ENCODE results near the gene ALOX12. TPM values are rescaled to one million over a fixed set of nuclear protein-coding genes. Genes with fewer than 3 reads are reported as not detected.

Gene ALOX12
- total and polyA plus RNA-seq, 5 donors from 2014 or later = 0.18 to 2.7 (median 0.21) TPM

GRCh38 chr17:6994666-6995256, 1.1 kb upstream of the ALOX12 start:
- Histone ChIP-seq H3K36me3 (ENCODE audit: control insufficient read depth, insufficient read depth, low read length) (peaks cover 24% of the 10 kb centered on the region), H3K9me3 (ENCODE audit: control insufficient read depth in 2 of 2, low read length in 2 of 2) (no peaks in the 10 kb centered on the region), H3K27me3 (ENCODE audit: control insufficient read depth, insufficient read depth, low read length) (no peaks in the 10 kb centered on the region), H3K4me3 (ENCODE audit: low read depth, low read length) (no peak overlapping the region), H3K4me1 (ENCODE audit: control insufficient read depth, insufficient read depth, low read length, poor library complexity, severe bottlenecking) (no peaks in the 10 kb centered on the region), H3K27ac (ENCODE audit: insufficient read depth, low read length, poor library complexity, severe bottlenecking) (no peak overlapping the region)
- Mint-ChIP-seq H3K4me3 (no peak overlapping the region), H3K27ac (peak overlapping the region in 1 of 3 donors; percentile 13), H3K36me3 (peaks cover 18% of the 10 kb centered on the region), H3K9me3 (peaks cover 0 to 1% (median 0%) of the 10 kb centered on the region in 7 donors), H3K4me1 (peaks cover 0 to 9% (median 4%) of the 10 kb centered on the region in 4 donors), H3K27me3 (no peaks in the 10 kb centered on the region)
- no peak for ATAC-seq (ENCODE audit: low read depth in 2 of 2)
- no peak for DNase-seq

- no peaks in the 10 kb centered on the region for H3K27me3 ChIP-seq (ENCODE audit: control insufficient read depth, insufficient read depth, low read length)
- Mint-ChIP-seq H3K4me3 (no peak overlapping the region), H3K27ac (no peak overlapping the region), H3K4me1 (peaks cover 0 to 11% (median 7%) of the 10 kb centered on the region in 4 donors), H3K27me3 (no peaks in the 10 kb centered on the region), H3K9me3 (peaks cover 0 to 1% (median 0%) of the 10 kb centered on the region in 7 donors), H3K36me3 (peaks cover 24% of the 10 kb centered on the region)
- H3K4me3 ChIP-seq (ENCODE audit: low read depth, low read length) = no peak overlapping the region
- no peak for DNase-seq
- H3K9me3 ChIP-seq (ENCODE audit: control insufficient read depth in 2 of 2, low read length in 2 of 2) = no peaks in the 10 kb centered on the region
- no peak overlapping the region for H3K27ac ChIP-seq (ENCODE audit: insufficient read depth, low read length, poor library complexity, severe bottlenecking)
- H3K4me1 ChIP-seq (ENCODE audit: control insufficient read depth, insufficient read depth, low read length, poor library complexity, severe bottlenecking) = no peaks in the 10 kb centered on the region
- peaks cover 32% of the 10 kb centered on the region for H3K36me3 ChIP-seq (ENCODE audit: control insufficient read depth, insufficient read depth, low read length)
- ATAC-seq (ENCODE audit: low read depth in 2 of 2) = no peak
Measured at GRCh38 chr17:6996256-6997011, 585 bp downstream of the ALOX12 start.

- Mint-ChIP-seq H3K4me3 (no peak overlapping the region), H3K27me3 (no peaks in the 10 kb centered on the region), H3K9me3 (peaks cover 0 to 1% (median 0%) of the 10 kb centered on the region in 7 donors), H3K4me1 (peaks cover 3 to 14% (median 9%) of the 10 kb centered on the region in 4 donors), H3K27ac (peak overlapping the region in 1 of 3 donors; percentile 70), H3K36me3 (peaks cover 29% of the 10 kb centered on the region)
- ATAC-seq (ENCODE audit: low read depth in 2 of 2) (no peak), DNase-seq (no peak)
- no peak overlapping the region for H3K4me3 ChIP-seq (ENCODE audit: low read depth, low read length)
- H3K4me1 ChIP-seq (ENCODE audit: control insufficient read depth, insufficient read depth, low read length, poor library complexity, severe bottlenecking) = no peaks in the 10 kb centered on the region
- no peaks in the 10 kb centered on the region for H3K9me3 ChIP-seq (ENCODE audit: control insufficient read depth in 2 of 2, low read length in 2 of 2)
- no peaks in the 10 kb centered on the region for H3K27me3 ChIP-seq (ENCODE audit: control insufficient read depth, insufficient read depth, low read length)
- H3K36me3 ChIP-seq (ENCODE audit: control insufficient read depth, insufficient read depth, low read length) = peaks cover 39% of the 10 kb centered on the region
- no peak overlapping the region for H3K27ac ChIP-seq (ENCODE audit: insufficient read depth, low read length, poor library complexity, severe bottlenecking)
Measured at GRCh38 chr17:6997171-6997570, 1.3 kb downstream of the ALOX12 start.

GRCh38 chr17:6998855-6999508, 3.1 kb downstream of the ALOX12 start:
- Histone ChIP-seq H3K4me3 (ENCODE audit: low read depth, low read length) (no peak overlapping the region), H3K27me3 (ENCODE audit: control insufficient read depth, insufficient read depth, low read length) (no peaks in the 10 kb centered on the region), H3K36me3 (ENCODE audit: control insufficient read depth, insufficient read depth, low read length) (peaks cover 55% of the 10 kb centered on the region), H3K27ac (ENCODE audit: insufficient read depth, low read length, poor library complexity, severe bottlenecking) (no peak overlapping the region), H3K4me1 (ENCODE audit: control insufficient read depth, insufficient read depth, low read length, poor library complexity, severe bottlenecking) (no peaks in the 10 kb centered on the region), H3K9me3 (ENCODE audit: control insufficient read depth in 2 of 2, low read length in 2 of 2) (no peaks in the 10 kb centered on the region)
- Mint-ChIP-seq H3K36me3 (peaks cover 35% of the 10 kb centered on the region), H3K27me3 (no peaks in the 10 kb centered on the region), H3K4me1 (peaks cover 6 to 17% (median 11%) of the 10 kb centered on the region in 4 donors), H3K27ac (peak overlapping the region in 1 of 3 donors; percentile 20), H3K4me3 (no peak overlapping the region), H3K9me3 (peaks cover 0 to 1% (median 0%) of the 10 kb centered on the region in 7 donors)
- ATAC-seq (ENCODE audit: low read depth in 2 of 2) = no peak
- DNase-seq = no peak

GRCh38 chr17:7001318-7001961, 5.6 kb downstream of the ALOX12 start:
- peaks cover 55% of the 10 kb centered on the region for H3K36me3 ChIP-seq (ENCODE audit: control insufficient read depth, insufficient read depth, low read length)
- H3K27ac Mint-ChIP-seq = peak overlapping the region in 2 of 3 donors; percentile 77 to 86

DNA sequence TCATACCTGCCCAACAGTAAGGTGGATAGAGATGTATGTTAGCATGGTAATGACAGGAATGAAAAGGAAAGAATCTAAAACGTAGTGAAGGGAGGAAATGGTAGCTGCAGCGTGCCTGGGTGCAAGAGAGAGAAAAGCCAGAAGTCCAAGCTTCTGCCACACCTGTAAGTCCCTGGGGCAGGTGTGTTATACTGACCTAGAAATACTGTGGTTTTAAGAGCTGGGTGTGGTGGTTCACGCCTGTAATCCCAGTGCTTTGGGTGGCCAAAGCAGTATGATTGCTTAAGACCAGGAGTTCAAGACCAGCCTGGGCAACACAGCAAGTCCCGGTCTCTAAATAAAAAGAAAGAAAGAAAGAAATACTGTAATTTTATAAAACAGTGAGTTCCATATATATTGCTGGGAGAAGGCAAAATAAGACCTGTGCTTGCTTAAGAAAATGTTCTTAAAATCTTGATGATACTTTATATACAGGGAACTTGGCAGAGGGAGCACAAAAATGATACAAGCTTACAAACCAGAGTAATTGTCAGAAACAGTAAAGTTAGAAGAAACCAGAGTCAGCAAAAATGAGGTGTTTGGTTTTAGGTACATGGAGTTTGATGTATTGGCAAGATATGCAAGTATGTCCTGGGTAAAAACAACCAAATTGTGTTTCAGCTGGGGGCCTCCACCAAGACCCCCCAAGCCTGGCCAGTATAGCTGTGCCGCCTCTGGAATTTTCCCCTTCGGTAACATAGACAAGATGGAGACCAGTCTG, 6.6 kb downstream of the ALOX12 start:
- H3K36me3 ChIP-seq (ENCODE audit: control insufficient read depth, insufficient read depth, low read length) = peaks cover 49% of the 10 kb centered on the region
- Mint-ChIP-seq H3K36me3 (peaks cover 35% of the 10 kb centered on the region), H3K4me3 (no peak overlapping the region), H3K27ac (peak overlapping the region in 2 of 3 donors; percentile 3 to 29), H3K9me3 (peaks cover 0 to 1% (median 0%) of the 10 kb centered on the region in 7 donors), H3K4me1 (peaks cover 11 to 37% (median 22%) of the 10 kb centered on the region in 4 donors), H3K27me3 (no peaks in the 10 kb centered on the region)
- no peak overlapping the region for H3K27ac ChIP-seq (ENCODE audit: insufficient read depth, low read length, poor library complexity, severe bottlenecking)
- ATAC-seq (ENCODE audit: low read depth in 2 of 2) (no peak), DNase-seq (no peak)
- H3K4me1 ChIP-seq (ENCODE audit: control insufficient read depth, insufficient read depth, low read length, poor library complexity, severe bottlenecking) = no peaks in the 10 kb centered on the region
- no peaks in the 10 kb centered on the region for H3K9me3 ChIP-seq (ENCODE audit: control insufficient read depth in 2 of 2, low read length in 2 of 2)
- no peak overlapping the region for H3K4me3 ChIP-seq (ENCODE audit: low read depth, low read length)
- no peaks in the 10 kb centered on the region for H3K27me3 ChIP-seq (ENCODE audit: control insufficient read depth, insufficient read depth, low read length)

More at GRCh38 chr17:7001318-7001961, 5.6 kb downstream of the ALOX12 start:
- H3K4me3 Mint-ChIP-seq = no peak overlapping the region
- no peak for ATAC-seq (ENCODE audit: low read depth in 2 of 2)
- peaks cover 7 to 30% (median 16%) of the 10 kb centered on the region in 4 donors for H3K4me1 Mint-ChIP-seq
- no peaks in the 10 kb centered on the region for H3K4me1 ChIP-seq (ENCODE audit: control insufficient read depth, insufficient read depth, low read length, poor library complexity, severe bottlenecking)
- no peaks in the 10 kb centered on the region for H3K27me3 Mint-ChIP-seq
- DNase-seq = peak; percentile 21 to 56 (median 32)
- H3K4me3 ChIP-seq (ENCODE audit: low read depth, low read length) = no peak overlapping the region
- H3K9me3 ChIP-seq (ENCODE audit: control insufficient read depth in 2 of 2, low read length in 2 of 2) = no peaks in the 10 kb centered on the region
- no peaks in the 10 kb centered on the region for H3K27me3 ChIP-seq (ENCODE audit: control insufficient read depth, insufficient read depth, low read length)
- peaks cover 35% of the 10 kb centered on the region for H3K36me3 Mint-ChIP-seq
- H3K9me3 Mint-ChIP-seq = peaks cover 0 to 1% (median 0%) of the 10 kb centered on the region in 7 donors
- H3K27ac ChIP-seq (ENCODE audit: insufficient read depth, low read length, poor library complexity, severe bottlenecking) = no peak overlapping the region

GRCh38 chr17:7003745-7004144, 7.9 kb downstream of the ALOX12 start:
- H3K27ac Mint-ChIP-seq = peak overlapping the region in 1 of 3 donors; percentile 40
- no peaks in the 10 kb centered on the region for H3K4me1 ChIP-seq (ENCODE audit: control insufficient read depth, insufficient read depth, low read length, poor library complexity, severe bottlenecking)
- H3K4me3 ChIP-seq (ENCODE audit: low read depth, low read length) = no peak overlapping the region
- no peak for DNase-seq
- H3K9me3 Mint-ChIP-seq = peaks cover 0 to 1% (median 0%) of the 10 kb centered on the region in 7 donors
- H3K4me3 Mint-ChIP-seq = no peak overlapping the region
- no peaks in the 10 kb centered on the region for H3K27me3 Mint-ChIP-seq
- no peaks in the 10 kb centered on the region for H3K9me3 ChIP-seq (ENCODE audit: control insufficient read depth in 2 of 2, low read length in 2 of 2)
- peaks cover 28% of the 10 kb centered on the region for H3K36me3 Mint-ChIP-seq
- peaks cover 43% of the 10 kb centered on the region for H3K36me3 ChIP-seq (ENCODE audit: control insufficient read depth, insufficient read depth, low read length)
- no peaks in the 10 kb centered on the region for H3K27me3 ChIP-seq (ENCODE audit: control insufficient read depth, insufficient read depth, low read length)
- H3K27ac ChIP-seq (ENCODE audit: insufficient read depth, low read length, poor library complexity, severe bottlenecking) = no peak overlapping the region
- ATAC-seq (ENCODE audit: low read depth in 2 of 2) = no peak
- H3K4me1 Mint-ChIP-seq = peaks cover 11 to 38% (median 25%) of the 10 kb centered on the region in 4 donors

All from CD4-positive, CD25-positive, alpha-beta regulatory T cell (primary cell).